Stimulated activated CD4-positive, alpha-beta T cell treated with anti-CD3 and anti-CD28 coated beads, Interleukin-4, amount 100 ng/mL, for 48 hours (primary cell): ENCODE measurements around the gene DPP6.

ENCODE experiments used
- DNase-seq, 2 donors: peaks; one replicate each; pipeline ENCODE4 v3.0.0-alpha.2; 2020; ENCODE audit warnings: low read depth in 2 of 2

Gene DPP6

GRCh38 chr7:154699417-154699816 lies 647.2 kb downstream of the DPP6 start:
- peak in 1 of 2 donors; percentile 5 for DNase-seq

- no peak for DNase-seq
Observed at GRCh38 chr7:154709840-154710520, 657.8 kb downstream of the DPP6 start.

GRCh38 chr7:154720016-154720415 lies 667.8 kb downstream of the DPP6 start:
- DNase-seq, result no peak

- no peak for DNase-seq
Observed at GRCh38 chr7:154721086-154721485, 668.9 kb downstream of the DPP6 start.

GRCh38 chr7:154726368-154726767 lies 674.2 kb downstream of the DPP6 start:
- DNase-seq, result no peak

GRCh38 chr7:154729056-154729455 lies 676.9 kb downstream of the DPP6 start:
- no peak for DNase-seq

- no peak for DNase-seq
Observed at GRCh38 chr7:154735766-154736165, 683.6 kb downstream of the DPP6 start.

GRCh38 chr7:154736389-154736788 lies 684.2 kb downstream of the DPP6 start:
- no peak for DNase-seq

GRCh38 chr7:154738216-154738615 lies 686.0 kb downstream of the DPP6 start:
- DNase-seq, result no peak

- DNase-seq, result no peak
Observed at GRCh38 chr7:154741131-154741530, 688.9 kb downstream of the DPP6 start.

- DNase-seq, result no peak
Observed at GRCh38 chr7:154743206-154743605, 691.0 kb downstream of the DPP6 start.

- peak in 1 of 2 donors; percentile 47 for DNase-seq
Observed at GRCh38 chr7:154744256-154744860, 692.2 kb downstream of the DPP6 start.

- DNase-seq, result no peak
Observed at GRCh38 chr7:154744861-154745258, 692.7 kb downstream of the DPP6 start.

GRCh38 chr7:154746571-154747360 lies 694.6 kb downstream of the DPP6 start:
- DNase-seq, result no peak

GRCh38 chr7:154748089-154748786 lies 696.0 kb downstream of the DPP6 start:
- DNase-seq, result no peak

- no peak for DNase-seq
Observed at GRCh38 chr7:154750353-154750801, 698.2 kb downstream of the DPP6 start.

GRCh38 chr7:154753226-154753625 lies 701.0 kb downstream of the DPP6 start:
- no peak for DNase-seq

GRCh38 chr7:154757756-154758155 lies 705.6 kb downstream of the DPP6 start:
- DNase-seq, result no peak

GRCh38 chr7:154759989-154760388 lies 707.8 kb downstream of the DPP6 start:
- no peak for DNase-seq

- DNase-seq, result no peak
Observed at GRCh38 chr7:154765118-154765517, 712.9 kb downstream of the DPP6 start.

GRCh38 chr7:154767142-154767541 lies 714.9 kb downstream of the DPP6 start:
- no peak for DNase-seq

GRCh38 chr7:154767821-154768415 lies 715.7 kb downstream of the DPP6 start:
- DNase-seq, result no peak
